Measurements from ENCODE around the gene APOLD1. TPM values are rescaled to one million over a fixed set of nuclear protein-coding genes. Genes with fewer than 3 reads are reported as not detected.
"Not testable (repeated sequence)": the region's sequence is repeated elsewhere in the genome, so short reads cannot be mapped to it uniquely, and the experiment has no call there.

Gene APOLD1
- total and polyA plus RNA-seq, 2 of the 8 experiments (the other 6 are each of a cell fraction or from before 2014, with no cell fraction given), result 0.12 to 0.71 TPM

DNA sequence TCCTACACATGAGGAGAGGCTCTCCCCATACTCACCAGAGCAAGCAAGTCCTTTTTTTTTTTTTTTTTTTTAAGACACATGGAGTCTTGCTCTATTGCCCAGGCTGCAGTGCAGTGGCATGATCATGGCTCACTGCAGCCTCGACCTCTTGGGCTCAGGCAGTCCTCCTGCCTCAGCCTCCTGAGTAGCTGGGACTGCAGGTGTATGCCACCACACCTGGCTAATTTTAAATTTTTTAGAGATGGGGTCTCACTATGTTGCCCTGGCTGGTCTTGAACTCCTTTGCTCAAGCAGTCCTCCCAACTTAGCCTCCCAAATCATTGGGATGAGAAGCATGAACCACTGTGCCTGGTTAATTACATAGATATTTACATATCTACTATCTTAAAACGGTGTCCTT, 47.3 kb upstream of the APOLD1 start:
- not testable (repeated sequence) for H4K5ac ChIP-seq (ENCODE audit: insufficient read length, low read depth, low read length); H3K23me2 ChIP-seq (ENCODE audit: low read depth, low read length); H3K27me3 ChIP-seq (replicated peaks in 1 of 4; ENCODE audit: control insufficient read depth in 3 of 4, extremely low read depth in 1 of 4, insufficient read depth in 3 of 4, low read length in 3 of 4); H4K8ac ChIP-seq (ENCODE audit: extremely low read depth, insufficient read depth, low read length); H2BK120ac ChIP-seq (replicated peaks; ENCODE audit: low read depth, low read length); H3K9ac ChIP-seq (replicated peaks in 1 of 4; ENCODE audit: extremely low read depth in 1 of 4, low read depth in 3 of 4, low read length in 3 of 4); H3K4me2 ChIP-seq (ENCODE audit: insufficient read depth in 1 of 2, low read depth in 2 of 2, low read length in 2 of 2); H2BK5ac ChIP-seq (ENCODE audit: low read depth, low read length); H4K20me1 ChIP-seq (replicated peaks in 1 of 2; ENCODE audit: control insufficient read depth in 1 of 2, insufficient read depth in 2 of 2, low read length in 2 of 2); H2BK15ac ChIP-seq (ENCODE audit: low read length); H3K4me1 ChIP-seq (replicated peaks in 1 of 4; ENCODE audit: control insufficient read depth in 3 of 4, insufficient read depth in 4 of 4, low read length in 3 of 4); H3K4me3 ChIP-seq (ENCODE audit: extremely low read depth in 1 of 4, insufficient read depth in 2 of 4, low read depth in 3 of 4, low read length in 4 of 4); H3K4ac ChIP-seq (replicated peaks; ENCODE audit: insufficient read length, low read depth, low read length); FAIRE-seq; H3K56ac ChIP-seq (replicated peaks; ENCODE audit: insufficient read length, low read depth, low read length); H2AK5ac ChIP-seq (ENCODE audit: low read depth, low read length); H3K14ac ChIP-seq (ENCODE audit: insufficient read length); H3K27ac ChIP-seq (ENCODE audit: low read depth, low read length); H3K79me1 ChIP-seq (ENCODE audit: low read depth, low read length); H2BK20ac ChIP-seq (ENCODE audit: low read length); DNase-seq (ENCODE audit: low read depth in 1 of 2, low spot score in 2 of 2); H3K23ac ChIP-seq (ENCODE audit: insufficient read length); H3K9me3 ChIP-seq (ENCODE audit: insufficient read depth in 2 of 2, low read depth in 1 of 2, low read length in 1 of 2); H4K91ac ChIP-seq (replicated peaks; ENCODE audit: insufficient read length, low read length); H2AFZ ChIP-seq (ENCODE audit: low read length); H2BK12ac ChIP-seq (ENCODE audit: low read depth, low read length); H3K18ac ChIP-seq (ENCODE audit: extremely low read depth, low read length); H3K79me2 ChIP-seq (ENCODE audit: control insufficient read depth in 1 of 2, insufficient read depth in 2 of 2, low read length in 2 of 2); H3K36me3 ChIP-seq (ENCODE audit: control insufficient read depth in 2 of 4, insufficient read depth in 4 of 4, low read length in 3 of 4)
- ChIA-PET CTCF (ENCODE audit: partially characterized antibody) (interaction anchor here (0.6 to 4.1 kb wide), 12 partner anchors 8 to 380 kb away, joined by 4 to 39 read pairs (median 9); no protein-coding TSS in a partner anchor), POLR2A (ENCODE audit: partially characterized antibody) (interaction anchor here (1.8 kb wide), 1 partner anchor 14 kb away, joined by 13 read pairs; no protein-coding TSS in a partner anchor)
- WGBS, 2 experiments (ENCODE audit: extremely low coverage in 1 of 2, insufficient coverage in 1 of 2, insufficient read length in 1 of 2, insufficient replicate concordance in 2 of 2, low coverage in 1 of 2, low lambda C conversion rate in 2 of 2, missing lambda C conversion rate in 1 of 2), result 79% methylated on average over 2 of the region's 2 CpGs; no CpG with 5 or more reads in 1 of the 2 experiments
- TF ChIP-seq KDM1A (IDR thresholded peaks at IDR 0.05; ENCODE audit: borderline replicate concordance, low read length), result 0 out of 2 replicates have a peak, but pooled peaks have one; percentile 49

Measured in H1 (cell line).